Stimulated activated CD4-positive, alpha-beta T cell treated with anti-CD3 and anti-CD28 coated beads, Interleukin-2, amount 100 ng/mL, for 48 hours (primary cell): ENCODE results near the gene ZNF280B.
"Not testable (repeated sequence)": the region's sequence is repeated elsewhere in the genome, so short reads cannot be mapped to it uniquely, and the experiment has no call there.

Experiments
- DNase-seq, 2 donors: peaks; one replicate each; pipeline ENCODE4 v3.0.0-alpha.2; 2020

ZNF280B gene

DNA sequence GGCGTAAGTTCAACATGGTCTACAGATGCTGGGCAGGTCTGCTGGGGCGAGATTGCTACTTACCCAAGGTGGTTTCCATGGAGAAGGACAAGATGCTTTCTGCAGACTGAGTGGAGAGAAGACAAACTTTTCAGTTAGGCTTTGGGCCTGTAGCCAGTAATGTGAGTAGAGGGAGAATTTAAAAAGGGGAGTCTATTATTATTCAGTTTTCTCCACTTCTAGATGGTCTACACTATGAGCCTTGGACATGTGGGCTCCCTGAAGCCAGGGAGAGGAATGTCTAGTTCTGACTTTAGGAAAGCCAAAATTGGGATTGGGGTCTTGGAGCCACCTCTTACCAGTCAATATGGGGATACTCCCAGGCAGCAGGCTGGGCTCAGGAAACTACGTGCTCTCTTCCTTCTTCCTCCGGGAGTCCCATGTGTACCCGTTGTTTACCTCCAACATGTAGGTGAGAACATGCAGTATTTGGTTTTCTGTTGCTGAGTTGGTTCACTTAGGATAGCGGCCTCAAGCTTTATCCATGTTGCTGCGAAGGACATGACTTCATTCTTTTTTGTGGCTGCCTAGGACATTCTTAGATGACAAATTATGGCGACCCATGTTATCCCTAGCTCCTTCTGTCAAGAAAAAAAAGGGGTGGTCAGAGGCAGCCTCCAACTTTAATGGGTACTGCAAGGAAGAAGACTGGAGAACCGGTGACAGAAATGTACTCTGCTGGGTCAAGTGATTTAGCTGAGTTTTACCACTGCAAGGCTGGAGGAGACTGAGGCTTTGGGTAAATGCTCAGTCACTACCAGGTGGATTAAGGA, 26.3 kb upstream of the ZNF280B start:
- no peak for DNase-seq

DNA sequence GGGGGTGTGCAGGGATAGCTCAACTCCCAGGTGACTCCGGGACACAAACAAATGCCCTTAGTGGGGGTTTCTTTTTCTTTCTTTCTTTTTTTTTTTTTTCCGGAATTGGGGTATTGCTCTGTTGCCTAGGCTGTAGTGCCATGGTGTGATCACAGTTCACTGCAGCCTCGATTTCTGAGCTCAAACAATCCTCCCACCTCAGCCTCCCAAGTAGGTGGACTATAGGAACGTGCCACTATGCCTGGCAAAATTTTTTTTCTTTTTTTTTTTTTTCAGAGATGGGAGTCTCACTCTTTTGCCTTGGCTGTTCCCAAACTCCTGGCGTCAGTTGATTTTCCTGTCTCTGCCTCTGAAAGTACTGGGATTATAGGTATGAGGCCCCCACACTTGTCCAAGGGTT, 25.3 kb upstream of the ZNF280B start:
- DNase-seq, result no peak

DNA sequence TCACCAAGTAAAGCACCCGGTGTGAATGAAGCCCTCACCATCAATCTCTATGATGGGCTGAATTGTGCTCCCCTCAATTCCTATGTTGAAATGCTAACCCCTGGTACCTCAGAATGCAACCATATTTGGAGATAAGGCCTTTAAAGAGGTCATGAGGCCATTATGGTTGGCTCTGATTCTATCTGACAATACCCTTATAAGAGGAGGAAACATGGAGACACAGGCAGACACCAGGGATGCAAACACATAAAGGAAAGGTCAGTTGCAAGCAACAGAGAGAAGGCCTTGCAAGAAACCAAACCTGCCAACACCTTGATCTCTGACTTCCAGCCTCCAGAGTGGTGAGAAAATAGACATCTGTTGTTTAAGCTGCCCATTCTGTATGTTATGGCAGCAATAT, 24.9 kb upstream of the ZNF280B start:
- no peak for DNase-seq

DNA sequence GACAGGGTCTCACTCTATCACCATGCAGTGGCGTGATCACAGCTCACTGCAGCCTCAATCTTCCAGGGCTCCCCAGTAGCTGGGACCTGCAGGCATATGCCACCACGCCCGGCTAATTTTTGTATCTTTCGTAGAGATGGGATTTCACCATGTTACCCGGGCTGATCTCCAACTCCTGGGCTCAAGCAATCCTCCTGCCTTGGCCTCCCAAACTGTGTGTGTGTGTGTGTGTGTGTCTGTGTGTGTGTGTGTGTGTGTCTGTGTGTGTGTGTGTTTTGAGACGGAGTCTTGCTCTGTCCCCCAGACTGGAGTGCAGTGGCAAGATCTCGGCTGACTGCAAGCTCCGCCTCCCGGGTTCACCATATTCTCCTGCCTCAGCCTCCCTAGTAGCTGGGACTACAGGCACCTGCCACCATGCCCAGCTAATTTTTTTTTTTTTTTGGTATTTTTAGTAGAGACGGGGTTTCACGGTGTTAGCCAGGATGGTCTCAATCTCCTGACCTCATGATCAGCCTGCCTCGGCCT, 24.1 kb upstream of the ZNF280B start:
- DNase-seq, result not testable (repeated sequence)

DNA sequence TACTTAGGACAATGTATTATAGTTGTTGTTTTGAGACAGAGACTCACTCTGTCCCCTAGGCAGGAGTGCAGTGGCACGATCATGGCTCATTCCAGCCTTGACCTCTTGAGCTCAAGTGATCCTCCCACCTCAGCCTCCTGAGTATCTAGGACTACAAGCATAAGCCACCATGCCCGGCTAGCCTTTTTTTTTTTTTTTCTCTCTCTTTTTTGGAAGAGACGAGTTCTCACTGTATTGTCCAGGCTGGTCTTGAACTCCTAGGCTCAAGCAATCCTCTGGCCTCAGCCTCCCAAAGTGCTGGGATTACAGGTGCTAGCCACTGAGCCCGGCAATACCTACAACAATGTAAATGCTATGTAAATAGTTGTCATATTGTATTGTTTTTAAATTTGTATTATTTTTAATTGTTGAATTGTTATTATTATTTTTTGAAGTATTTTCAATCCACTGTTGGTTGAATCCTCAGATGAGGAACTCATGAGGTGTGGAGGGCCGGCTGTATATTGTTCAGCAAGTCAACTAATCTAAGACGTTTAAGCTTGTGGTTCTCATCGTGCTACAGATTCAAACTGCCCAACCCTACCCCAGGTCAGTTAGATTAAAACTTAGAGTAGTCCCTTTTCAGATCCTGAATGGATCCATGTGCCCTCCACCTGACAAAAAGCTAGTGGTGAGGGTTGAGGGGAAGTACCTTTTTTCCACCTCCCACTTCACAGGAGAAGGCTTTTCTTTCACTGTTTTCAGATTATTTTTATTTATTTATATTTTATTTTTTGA, 23.4 kb upstream of the ZNF280B start:
- no peak for DNase-seq

DNA sequence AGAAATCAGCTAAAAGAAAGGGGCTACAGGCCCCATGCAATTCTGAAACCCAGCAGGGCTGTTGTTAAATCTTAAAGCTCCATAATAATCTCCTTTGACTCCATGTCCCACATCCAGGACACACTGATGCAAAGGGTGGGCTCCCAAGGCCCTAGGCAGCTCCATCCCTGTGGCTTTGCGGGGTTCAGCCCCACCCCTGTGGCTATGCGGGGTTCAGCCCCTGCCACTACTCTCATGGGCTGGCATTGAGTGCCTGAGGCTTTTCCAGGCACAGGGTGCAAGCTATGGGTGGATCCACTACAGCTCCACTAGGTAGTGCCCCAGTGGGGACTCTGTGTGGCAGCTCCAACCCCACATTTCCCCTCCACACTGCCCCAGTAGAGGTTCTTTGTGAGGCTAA, 20.2 kb upstream of the ZNF280B start:
- DNase-seq, result no peak

DNA sequence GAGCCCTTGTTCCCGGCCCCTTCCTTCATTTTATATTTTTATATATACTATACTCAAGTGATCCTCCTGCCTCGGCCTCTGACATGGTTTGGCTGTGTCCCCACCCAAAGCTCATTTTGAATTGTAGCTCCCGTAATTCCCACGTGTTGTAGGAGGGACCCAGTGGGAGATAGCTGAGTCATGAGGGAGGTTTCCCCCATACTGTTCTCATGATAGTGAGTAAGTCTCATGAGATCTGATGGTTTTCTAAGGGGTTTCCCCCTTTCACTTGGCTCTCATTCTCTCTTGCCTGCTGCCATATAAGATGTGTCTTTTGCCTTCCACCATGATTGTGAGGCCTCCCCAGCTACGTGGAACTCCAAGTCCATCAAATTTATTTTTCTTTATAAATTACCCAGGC, 18.8 kb upstream of the ZNF280B start:
- no peak for DNase-seq

DNA sequence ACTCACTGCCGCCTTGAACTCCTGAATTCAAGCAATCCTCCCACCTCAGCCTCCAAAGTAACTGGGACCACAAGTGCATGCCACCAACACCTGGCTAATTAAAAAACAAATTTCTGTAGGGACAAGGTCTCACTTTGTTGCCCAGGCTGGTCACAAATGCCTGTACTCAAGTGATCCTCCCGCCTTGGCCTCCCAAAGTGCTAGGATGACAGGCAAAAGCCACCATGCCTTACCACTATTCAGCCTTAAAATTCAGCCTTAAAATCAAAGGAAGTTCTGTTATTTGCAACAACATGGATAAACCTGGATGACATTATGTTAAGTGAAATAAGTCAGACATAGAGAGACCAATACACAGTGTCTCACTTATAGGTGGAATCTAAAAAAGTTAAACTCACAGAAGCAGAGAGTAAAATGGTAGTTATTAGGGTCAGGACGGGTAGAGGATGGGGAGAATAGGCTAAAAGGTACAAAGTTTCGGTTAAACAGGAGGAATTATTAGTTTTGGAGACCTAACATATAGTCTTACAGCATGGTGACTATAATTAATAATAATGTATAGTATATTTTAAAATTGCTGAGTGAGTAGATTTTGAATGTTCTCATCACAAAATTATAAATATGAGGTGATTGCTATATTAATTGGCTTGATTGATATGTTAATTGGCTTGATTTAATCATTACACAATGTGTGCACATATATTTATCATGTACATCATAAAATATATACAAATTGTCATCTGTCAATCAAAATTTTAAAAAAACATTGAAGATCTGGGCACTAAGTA, 17.8 kb upstream of the ZNF280B start:
- no peak for DNase-seq

DNA sequence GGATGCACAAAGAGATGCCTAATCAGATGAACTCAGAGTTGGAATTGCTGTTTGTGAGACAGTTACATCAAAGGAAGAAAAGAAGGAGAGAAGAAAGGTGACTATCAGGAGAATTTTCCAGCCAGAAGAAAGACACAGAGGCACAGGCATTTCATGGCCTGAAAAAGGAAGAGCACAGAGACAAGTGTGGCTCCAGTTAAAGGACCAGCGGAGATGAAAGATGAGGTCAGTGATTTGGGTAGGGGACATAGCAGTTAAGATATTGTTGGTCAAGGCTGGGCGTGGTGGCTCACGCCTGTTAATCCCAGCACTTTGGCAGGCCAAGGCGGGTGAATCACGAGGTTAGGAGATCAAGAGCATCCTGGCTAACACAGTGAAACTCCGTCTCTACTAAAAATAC, 15.0 kb upstream of the ZNF280B start:
- no peak for DNase-seq

DNA sequence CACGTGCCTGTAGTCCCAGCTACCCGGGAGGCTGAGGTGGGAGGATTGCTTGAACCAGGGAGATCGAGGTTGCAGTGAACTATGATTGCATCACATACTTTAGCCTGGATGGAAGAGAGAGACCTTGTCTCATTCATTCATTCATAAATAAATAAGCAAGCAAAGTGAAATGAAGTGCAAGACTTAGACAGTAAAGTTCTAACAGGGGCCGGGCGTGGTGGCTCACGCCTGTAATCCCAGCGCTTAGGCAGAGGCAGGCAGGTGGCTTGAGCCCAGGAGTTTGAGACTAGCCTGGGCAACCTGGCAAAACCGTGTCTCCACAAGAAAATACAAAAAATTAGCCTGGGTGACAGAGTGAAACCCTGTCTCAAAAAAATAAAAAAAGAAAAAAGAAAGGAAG, 13.1 kb upstream of the ZNF280B start:
- no peak for DNase-seq

DNA sequence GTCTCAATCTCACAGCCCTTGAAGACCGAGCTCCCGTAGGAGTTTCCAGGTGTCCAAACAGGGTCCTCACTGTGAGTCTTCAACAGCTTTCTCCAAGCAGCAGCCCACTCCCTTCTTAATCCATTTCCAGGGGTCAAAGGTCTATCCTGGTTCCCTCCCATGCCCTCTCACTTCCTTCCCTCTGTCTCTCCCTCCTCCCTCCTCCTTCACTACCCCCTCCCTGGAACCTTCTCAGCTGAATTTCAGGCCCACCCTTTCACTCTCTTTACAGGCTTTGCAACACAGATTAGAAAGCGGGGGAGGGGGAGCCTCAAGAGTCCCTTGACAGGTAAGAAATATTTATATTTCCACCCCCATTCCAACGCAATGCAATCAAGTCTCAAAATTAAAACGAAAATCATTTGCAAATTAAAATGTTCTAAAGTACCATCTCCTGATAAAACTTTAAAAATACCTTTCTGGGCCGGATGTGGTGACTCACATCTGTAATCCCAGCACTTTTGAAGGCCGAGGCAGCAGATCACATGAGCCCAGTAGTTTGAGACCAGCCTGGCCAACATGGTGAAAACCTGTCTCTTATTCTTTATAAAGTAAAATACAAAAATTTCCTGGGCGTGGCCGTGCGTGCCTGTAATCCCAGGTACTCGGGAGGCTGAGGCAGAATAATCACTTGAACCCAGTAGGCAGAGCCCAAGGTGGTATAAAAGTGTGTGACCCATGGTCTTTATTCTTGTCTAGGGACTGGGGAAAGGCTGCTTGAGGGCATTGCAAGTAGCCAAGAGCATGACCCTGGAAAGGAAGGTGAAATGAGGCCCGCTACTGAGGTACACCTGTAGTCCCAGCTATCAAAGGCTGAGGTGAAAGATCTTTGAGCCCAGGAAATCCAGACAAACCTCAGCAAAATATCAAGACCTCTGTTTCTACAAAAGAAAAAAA, 12.4 kb upstream of the ZNF280B start:
- no peak for DNase-seq

DNA sequence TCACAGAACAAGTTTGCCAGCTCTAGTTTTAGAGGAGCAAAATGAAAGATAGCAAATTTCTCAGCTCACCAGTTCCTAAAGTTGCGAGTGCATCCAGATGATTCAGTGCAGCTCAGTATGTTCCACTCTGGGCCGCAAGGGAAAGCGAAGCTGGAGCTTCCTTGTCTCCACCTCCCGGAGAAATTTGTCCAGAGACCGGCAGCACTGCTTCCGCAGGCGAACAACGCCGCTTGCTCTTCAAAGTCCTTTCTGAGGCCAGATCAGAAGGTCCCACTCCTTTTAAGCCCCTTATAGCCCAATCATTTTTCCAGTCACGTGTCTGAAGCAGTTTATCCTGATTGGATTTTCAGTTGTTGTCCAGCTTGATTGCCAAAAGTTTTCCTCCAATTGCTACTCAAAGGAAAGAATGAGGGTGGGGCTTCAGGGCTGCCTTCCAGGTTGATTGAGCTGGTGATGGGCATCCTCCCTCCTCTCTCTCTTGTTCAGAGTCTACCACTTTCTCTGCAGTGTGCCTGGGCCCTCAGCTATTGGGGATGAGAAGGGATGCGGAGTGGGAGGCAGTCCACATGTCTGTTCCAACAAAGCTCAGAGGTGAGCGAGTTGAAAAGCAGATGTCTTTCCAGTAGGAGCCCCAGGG, 11.6 kb upstream of the ZNF280B start, which contains the start of gene ZNF280A:
Gene ZNF280A (minus strand): TSS at position 251 of the 637 bp plus-strand sequence. CDS start 4,640 bp downstream, outside the sequence.
- DNase-seq, result no peak

DNA sequence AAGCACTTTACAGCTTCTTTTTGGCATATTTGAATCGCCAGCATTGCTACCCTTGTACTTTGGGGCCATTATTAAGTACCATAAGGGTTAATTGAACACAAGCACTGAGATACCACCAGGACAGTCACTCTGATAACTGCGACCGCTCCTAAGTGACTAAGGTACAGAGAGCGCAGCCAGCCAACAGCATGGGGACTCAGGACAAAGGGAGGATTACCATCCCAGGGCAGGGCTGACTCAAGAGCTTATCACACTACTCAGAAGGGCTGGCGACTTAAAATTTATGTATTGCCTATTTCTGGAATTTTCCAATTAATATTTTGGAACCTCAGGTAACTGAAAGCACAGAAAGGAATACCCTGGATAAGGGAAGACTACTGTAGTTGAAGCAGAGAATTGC, 11.0 kb upstream of the ZNF280B start:
- no peak for DNase-seq

DNA sequence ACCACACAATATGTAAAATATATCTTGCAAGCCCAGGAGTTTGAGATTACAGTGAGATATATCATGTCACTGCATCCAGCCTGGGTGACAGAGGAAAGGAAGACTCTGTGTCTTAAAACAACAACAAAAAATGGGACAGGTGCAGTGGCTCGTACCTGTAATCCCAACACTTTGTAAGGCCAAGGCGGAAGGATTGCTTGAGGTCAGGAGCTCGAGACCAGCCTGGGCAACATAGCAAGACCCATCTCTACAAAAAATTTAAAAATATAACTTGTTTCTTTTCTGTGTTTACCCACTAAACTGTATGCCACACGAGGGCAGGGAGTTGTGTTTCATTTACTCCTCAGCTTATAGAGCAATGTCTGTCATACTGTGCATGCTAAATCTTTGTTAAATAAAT, 8.4 kb upstream of the ZNF280B start:
- no peak for DNase-seq

DNA sequence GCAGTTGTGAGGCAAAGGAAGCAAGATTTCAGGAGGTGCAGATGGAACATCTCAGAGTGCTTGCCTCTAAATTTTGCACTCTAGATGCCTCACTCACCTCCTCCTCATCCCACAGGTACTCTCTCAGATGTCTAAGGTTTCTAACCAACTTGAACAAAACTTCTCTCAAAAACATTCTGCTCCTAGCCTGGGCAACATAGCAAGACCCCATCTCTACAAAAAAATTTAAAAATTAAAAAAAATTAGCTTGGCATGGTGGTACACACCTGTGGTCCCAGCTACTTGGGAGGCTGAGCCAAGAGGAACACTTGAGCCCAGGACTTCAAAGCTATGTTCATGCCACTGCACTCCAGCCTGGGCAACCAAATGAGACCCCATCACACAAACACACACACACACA, 7.3 kb upstream of the ZNF280B start:
- DNase-seq, result no peak

DNA sequence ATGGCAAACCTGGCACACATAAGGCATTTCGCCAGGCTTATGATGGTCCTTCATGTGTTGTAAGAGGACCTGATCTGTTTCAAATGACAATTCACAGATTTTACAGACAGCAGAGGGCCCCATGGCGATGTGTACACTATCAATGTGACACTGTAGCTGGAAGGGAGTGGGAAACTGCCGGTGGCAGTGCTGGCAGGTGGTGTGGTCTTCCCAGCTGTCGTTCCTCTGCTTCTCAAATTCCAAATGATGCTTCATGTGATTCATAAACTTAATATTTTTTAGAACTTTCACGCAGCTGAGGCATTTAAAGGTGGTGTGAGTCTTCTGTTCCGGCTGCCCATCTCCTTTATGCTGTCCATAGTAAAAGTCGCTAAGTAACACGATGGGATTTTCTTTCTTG, 5.9 kb upstream of the ZNF280B start:
- not testable (repeated sequence) for DNase-seq

DNA sequence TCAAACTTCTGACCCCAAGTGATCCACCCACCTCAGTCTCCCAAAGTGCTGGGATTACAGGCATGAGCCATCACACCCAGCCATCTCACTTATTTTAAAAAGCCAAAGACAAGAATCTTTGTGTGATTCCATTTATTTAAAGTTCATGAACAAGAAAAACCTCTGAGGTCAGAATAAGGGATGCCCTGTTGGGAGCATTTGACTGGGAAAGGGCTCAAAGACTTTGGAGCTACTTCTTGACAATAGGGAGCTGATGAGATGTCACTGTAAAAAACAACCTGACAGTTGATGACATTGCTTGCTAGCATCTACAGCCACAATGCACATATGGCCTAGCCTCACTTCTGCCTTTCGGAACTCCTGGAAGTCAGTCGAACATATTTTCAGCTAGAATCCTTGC, 5.1 kb upstream of the ZNF280B start:
- no peak for DNase-seq

DNA sequence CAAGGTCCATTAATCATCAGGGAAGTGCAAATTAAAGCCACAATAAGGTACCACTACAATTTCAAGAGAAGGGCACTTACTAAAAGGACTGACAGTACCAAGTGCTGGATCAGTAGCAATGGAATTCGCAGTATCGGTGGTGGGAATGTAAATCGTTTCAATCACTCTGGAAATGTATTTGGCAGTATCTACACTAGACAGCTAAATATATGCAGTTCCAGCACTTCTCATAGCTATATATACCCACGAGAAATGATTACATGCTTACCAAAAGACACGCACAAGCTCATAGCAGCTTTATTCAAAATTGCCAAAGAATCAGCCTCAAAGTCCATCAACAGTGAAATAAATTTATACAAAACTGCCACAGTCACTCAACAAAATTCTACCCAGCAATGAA, 4.4 kb upstream of the ZNF280B start:
- no peak for DNase-seq

DNA sequence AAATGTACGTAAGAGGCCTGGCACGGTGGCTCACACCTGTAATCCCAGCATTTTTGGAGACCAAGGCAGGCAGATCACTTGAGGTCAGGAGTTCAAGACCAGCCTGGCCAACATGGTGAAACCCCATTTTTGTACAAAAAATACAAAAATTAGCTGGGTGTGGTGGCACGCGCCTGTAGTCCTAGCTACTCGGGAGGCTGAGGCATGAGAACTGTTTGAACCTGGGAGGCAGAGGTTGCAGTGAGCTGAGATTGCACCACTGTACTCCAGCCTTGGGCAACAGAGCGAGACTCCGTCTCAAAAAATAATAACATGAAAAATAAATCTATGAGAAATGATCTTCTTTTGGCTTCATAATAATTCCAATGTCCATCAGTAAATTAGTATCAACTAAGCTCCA, 2.3 kb upstream of the ZNF280B start:
- DNase-seq, result not testable (repeated sequence)

DNA sequence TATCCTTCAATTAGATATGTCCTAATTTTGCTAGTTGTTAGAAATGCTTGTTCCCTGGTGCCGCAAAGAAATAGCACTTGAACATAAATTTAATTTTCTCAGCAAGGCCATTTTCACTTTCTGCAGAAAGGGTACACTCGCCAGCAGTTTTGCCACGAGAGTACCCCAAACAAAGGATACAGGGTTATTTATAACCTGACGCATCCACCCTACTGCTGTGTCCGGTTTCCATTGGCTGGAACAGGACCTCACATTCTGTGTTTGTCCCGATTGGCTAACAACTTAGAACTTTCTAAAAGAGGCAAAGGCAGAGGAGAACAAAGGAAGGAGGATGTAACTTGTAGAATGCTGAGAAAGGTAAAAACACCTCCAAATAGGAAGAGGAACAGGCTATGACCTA, 1.4 kb upstream of the ZNF280B start:
- DNase-seq, result not testable (repeated sequence)

DNA sequence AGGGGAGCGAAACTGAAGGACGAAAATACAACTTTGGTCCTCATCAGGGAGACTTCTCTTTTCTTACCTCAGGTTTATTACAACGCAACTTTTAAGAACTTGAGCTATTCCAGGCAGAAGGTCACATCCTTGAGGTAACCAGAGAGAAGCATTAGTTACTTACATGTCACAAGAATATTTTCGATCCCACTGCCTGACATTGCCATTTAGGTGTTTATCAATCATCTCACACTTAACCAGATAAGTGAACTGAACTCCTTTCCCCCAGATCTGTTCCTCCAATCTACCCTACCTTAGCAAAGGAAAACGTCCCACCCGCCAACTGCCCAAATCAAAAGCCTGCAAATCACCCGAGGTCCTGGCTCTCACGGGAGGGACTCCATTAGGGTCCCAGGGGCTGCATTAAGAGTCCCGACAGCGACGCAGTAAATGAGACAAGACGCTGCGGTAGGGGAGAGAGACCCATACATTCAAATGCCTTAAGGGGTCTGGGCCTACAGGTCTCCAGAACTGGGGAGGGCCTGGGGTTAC, 734 bp downstream of the ZNF280B start:
- DNase-seq, result no peak
